DMS153 (cell line): Measurements from ENCODE around the gene CCND1.
"Not testable (repeated sequence)": the region's sequence is repeated elsewhere in the genome, so short reads cannot be mapped to it uniquely, and the experiment has no call there.

Experiments
- DNase-seq: peaks from one replicate; lab custom pipeline; 2025; lab: John Stamatoyannopoulos, UW

The CCND1 gene

DNA sequence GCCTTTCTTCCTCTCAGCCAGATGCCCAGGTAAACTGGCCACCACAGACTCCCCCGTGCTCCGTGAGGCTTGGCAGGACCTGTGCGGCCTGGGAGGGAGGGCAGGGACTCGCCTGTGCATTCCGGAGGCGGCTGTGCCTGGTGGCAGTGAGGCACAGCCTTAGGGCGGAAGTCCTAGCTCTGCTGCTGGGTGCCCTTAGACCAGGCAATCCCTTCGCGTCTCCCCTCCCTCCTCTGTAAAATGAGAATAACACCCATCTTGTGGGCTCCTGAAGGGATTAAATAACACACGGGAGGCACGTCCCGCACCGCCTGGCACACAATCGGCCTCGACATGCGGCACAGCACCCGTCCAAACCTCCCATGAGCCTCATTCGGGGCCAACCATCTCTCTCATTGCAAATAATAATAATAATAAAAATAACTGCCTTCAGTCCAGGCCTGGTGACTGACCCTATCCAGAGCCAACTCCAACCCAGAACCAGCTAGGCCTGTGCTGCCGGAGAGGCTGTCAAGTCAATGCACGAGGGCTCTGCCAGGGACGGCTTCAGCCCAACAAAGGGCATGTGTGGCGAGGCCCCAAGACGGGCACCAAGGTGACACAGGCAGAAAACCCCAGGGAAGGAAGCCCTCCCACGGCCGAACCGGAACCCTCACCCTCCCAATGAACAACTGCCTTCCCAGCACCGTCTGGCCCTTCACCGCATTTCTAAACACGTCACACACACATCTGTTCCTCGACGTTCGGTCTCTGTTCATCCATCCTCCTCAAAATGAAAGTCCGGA, 26.0 kb downstream of the CCND1 start:
- DNase-seq = no peak

DNA sequence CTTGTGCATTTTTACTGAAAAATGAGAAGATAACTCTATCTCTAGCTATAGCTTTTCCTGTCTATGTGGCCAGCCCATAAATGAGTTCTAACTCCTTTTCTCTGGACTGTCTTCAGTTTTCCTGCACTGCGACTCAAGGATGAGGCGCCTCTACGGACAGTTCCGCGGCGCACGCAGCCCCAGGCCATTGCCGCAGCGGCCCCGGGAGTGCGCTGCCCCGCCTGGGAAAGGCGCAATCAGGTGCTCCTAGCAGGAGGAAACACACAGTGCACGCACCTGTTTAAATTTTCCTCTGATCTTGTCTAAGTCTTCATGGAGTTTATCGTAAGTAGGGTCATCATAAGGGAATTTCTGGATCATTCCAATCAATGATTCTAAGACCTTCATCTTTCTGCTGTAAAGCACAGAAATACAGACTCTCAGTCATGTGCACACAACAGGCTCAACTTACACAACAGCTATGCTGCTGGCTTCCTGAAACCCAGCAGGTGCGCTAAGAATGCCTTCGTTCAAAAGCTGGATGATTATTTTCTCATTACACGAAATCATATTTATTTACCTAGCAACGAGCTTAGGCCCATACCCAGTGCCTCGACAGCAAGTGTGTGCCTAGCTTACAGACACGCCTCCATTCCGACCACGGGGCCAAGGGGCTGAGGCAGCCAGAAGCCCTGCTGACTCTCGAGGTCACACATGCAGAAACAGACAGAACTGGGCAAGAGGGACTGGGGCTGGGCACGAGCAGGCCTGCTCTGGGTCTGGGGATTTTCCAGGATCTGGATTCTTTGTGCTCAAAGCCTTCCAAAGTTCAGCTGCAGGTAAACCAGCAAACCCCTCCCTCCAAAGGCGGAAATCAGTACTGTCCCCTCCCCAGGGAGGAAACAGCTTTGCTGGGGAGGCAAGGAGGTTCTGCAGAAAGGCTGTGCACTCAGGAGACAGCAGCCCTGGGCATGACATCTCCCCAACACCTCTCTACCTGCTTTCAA, 27.0 kb downstream of the CCND1 start:
- no peak for DNase-seq

DNA sequence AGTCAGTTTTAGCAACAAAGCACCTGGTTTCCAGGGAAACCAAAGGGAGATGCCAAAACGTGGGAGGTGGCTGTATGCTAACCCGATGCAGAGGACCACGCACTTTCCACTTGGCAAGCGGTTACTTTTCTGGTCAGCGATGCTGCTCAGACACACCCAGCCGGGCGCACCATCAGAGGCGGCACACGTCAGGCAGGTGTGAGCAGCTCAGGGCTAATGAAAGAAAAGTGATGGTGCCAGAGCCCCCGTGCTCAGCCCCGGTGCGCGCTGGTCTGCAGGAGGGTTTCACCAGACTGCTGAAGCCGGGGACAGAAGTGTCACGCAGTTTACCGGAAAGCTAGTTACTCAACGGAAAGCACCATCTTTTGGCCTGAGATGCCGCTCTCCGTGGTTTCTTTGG, 28.5 kb downstream of the CCND1 start:
- no peak for DNase-seq

DNA sequence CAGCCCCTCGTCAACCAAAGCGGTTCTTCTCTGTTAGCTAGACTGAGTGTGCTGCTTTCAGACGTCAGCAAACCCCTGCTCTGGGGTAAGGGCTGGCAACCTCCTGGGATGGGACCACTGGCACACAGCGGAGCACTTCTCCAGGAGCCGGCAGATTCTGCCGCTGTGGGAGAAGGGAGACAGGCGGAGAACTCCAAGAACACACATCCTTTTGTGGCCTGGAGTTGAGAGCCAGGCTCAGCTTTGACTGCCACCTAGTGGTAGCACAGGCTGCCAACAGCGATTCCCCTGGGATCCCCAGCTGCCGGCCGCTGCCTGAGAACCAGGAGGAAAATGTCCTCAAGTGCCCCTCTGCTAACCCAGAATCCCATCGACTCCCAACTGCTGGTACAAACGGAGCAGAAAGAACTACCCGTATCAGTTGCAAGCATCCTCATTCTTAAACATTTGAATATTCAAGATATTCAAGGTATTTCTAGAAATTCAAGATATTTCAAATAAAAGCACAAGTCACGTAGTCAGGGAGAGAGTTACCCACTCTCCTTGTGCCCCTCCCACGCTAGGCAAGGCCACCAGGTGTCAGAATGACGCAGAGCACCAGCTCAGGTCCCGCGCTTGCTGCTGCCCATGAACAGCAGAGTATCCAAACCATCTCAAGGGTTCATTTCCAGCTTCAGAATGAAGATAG, 29.3 kb downstream of the CCND1 start:
- DNase-seq = peak; percentile 69

DNA sequence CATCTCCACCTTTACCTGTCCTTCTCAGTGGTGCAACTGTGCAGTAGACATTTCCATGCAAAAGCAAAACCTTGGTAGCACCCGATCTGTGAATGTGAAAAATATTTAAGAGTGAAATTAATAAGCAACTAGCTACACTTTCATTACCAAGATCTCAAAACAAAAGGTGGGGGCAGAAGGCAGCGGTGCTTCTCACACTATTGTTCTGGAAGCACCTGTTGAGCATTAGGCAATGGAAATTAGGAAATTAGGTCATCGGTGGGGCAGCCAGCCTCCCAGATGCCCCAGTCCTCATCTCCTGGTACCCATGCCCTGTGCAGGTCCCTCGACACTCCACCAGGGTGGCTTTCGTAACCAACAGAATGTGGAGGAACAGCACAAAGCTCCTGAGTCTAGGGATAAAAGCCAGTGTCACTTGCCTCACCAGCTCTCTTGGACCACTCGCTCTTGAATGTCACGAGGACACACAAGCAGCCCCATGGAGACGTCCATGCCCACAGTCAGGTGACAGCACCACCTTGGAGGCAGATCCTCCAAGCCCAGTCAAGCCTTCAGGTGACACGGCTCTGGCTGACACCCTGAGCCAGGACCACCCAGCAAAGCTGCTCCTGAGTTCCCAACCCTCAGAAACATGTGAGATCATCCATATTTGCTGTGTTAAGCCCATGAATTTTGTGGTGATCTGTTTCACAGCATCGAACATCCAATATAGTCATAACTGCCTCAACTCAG, 30.9 kb downstream of the CCND1 start:
- DNase-seq = no peak

DNA sequence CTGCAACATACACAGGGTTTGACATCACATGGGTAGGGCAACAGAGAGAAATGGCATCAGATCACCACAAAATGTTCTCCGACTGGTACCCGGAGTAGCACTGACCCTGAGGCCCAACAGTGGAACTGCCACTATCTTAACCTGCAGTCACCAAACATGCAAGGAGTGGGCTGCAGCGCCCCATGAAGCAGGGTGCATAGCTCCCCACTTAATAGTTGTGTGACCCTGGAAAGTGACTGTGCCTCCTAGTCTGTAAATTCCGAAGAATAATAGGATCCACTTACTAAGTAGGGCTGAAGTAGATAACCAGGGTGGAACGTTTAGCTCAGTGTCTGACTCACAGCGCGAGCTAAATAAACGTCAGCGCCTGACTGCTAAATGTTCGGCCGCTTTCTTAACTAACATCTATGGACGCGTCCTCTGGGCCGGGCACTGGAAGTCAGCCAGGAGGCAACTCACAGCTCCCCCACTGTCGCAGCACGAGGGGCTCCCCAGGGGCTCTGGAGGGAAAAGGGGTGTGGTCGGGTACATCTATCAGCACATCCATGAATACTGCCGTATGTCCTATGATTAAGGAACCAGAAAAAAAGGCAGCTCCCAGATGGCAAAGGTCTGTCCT, 33.4 kb downstream of the CCND1 start:
- DNase-seq = no peak

DNA sequence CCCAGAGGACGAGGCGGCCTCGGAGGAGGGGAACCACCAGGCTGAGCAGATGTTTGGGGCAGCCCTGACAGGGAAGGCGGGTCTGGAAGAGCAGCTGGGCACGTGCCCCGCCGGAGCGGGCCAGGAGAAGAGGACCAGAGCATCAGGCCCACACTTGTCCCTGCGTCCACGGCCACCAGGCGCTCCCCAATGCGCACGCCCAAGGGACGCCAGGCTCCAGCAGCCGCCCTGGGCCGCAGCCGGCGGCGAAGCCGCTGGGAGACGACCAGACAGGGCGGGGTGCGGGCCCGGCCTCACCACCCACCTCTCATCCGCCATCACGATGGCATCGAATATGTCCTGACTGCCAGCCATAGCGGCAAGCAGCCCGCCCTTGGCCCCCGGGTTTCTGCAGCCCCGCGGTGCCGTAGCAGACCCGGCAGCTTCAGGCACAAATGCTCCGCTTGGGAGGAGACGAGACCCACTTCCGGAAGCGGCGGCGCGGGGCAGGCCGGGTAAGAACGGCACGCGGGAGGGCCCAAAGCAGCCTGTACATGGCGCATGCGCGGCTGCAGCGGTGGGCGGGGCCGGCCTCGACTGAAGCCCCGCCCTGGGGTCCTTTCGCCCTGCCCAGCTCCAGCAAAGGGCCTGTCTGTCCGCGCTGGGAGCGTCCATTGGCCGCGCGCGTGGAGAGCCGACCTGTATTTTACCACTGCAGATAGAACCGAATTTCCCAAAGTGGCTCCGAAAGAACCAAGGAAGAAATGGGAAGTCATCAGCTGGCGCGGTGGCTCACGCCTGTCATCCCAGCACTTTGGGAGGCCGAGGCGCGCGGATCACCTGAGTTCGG, 34.1 kb downstream of the CCND1 start, which contains the start of gene LTO1:
Gene LTO1, minus strand, starts transcription at position 468 of the 829 bp plus-strand sequence. Its CDS starts 114 bp downstream, at position 354.
- peak; percentile 79 for DNase-seq

DNA sequence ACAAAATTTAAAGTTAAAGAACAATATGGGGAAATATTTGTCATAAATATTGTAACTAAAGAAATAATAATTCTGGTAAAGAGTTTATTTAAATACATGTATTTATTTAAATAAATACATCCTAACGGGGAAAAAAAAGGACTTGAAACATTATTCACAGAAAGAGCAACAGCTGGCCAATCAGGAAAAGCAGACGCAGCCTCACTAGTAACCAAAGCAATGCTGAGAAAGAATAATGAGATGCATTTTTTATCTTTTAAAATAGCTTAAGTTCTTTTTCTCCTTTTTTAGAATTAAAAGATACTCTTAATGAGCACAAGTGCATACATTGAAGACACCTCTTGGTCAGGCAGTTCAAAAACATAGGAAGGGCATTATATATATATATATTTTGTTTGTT, 36.8 kb downstream of the CCND1 start:
- no peak for DNase-seq

DNA sequence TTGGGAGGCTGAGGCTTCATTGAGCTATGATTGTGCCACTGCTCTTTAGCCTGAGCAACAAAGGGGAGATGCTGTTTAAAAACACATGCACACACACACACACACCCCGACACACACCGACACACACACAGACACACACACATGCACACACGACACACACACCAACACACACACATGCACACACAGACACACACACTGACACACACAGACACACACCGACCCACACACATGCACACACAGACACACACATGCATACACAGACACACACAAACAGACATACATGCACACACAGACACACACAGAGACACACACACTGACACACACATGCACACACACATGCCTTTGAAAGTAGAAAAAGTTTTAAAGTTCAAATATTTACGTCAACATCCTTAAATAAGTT, 39.7 kb downstream of the CCND1 start:
- no peak for DNase-seq

DNA sequence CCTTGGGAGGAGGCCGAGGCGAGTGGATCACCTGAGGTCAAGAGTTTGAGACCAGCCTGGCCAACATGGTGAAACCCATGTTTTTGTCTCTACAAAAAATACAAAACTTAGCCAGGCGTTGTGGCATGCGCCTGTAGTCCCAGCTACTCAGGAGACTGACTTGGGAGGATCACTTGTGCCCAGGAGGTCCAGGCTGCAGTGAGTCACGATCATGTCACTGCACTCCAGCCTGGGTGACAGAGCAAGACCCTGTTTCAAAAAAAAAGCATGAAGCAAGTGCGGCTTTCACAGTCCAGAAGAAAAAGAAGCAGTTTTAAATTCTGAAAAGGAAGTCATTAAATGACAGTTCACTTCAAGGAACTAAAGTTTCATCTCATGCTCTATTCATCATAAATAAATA, 41.3 kb downstream of the CCND1 start:
- no peak for DNase-seq

DNA sequence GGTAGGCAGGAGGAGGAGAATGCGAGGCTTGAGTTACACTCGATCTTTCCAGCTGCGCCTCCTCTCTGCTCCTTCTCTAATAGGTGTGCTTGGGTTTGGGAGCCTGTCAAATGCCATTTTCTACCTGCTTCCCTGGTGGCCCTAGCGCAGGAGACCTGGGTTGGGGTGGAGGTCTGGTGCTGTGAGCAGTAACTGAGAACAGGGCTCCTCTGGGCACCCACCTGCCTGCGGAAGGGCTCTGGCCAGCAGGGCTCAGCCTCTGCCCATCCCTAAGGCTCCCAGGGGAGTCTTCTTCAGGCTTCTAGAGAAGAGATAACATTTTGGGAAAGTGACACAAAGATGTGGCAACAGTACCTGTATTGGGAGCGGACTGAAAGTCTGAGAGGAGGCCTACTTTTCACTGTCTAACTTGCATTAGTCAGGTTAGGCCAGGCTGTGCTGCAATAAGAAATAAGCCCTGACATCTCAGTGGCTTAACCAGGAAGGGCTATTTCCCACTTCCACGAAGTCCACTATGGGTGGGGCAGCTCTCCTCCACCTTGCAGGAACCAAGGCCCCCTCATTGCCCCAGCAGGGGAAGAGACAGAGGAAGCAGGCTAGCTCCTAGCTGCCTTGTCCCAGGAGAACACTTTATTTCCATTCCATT, 41.8 kb downstream of the CCND1 start:
- DNase-seq = no peak

DNA sequence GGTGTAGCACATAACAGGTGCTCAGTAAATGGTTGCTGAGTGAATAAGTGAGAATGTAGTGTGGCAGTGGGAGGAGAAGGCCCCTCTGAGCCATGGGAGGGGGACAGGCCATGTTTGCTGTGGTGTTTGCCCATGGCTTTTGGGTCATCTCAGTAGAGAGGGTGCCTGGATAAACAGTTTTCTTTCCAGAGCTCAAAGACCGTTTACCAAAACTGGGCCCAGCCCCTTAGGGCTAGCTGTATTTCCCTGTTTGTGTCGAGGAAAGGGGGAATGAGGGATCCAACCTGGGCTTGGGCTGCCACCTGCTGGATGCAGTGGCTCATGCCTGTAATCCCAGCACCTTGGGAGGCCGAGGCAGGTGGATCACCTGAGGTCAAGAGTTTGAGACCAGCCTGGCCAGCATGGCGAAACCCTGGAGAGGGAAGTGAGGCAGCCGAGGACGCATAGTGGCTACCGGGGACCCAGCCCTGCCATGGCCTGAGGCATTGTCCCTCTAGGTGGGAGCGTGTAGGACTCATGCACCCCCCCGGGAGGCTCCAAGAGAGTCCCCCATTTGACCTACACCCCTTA, 42.9 kb downstream of the CCND1 start:
- DNase-seq = no peak

DNA sequence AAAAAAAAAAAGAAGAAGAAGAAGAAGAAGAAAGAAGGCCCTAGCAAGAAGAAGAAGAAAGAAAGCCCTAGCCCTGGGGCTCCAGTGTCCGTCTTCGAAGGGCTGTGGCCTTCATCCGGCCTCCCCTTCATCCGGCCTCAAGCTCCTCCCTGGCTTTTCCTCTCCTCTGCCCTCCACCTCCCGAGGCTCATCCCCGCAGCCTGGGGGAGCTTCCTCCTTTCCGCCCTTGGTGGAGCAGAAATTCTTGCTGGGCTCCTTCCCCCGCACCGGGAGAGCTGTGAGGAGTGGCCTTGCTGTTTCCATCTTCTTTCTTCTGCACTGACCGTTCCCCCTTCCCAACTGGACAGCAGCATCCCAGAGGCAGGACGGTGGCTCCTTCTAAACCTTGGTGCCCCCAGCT, 43.7 kb downstream of the CCND1 start:
- no peak for DNase-seq

DNA sequence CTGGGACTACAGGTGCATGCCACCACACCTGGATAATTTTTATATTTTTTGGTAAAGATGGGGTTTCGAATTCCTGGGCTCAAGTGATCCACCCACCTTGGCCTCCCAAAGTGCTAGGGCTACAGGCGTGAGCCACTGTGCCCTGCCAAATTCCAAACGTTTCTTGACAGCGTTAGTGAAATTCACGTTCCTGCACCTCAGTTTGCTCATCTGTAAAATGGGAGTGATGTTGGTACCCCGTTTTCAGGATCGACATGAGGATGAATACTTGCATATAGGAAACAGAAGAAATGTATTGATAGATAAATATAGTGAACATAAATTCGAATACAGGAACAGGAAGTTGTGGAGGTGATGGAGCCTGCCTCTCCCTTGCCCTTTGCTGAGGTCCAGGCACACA, 44.4 kb downstream of the CCND1 start:
- DNase-seq = no peak

DNA sequence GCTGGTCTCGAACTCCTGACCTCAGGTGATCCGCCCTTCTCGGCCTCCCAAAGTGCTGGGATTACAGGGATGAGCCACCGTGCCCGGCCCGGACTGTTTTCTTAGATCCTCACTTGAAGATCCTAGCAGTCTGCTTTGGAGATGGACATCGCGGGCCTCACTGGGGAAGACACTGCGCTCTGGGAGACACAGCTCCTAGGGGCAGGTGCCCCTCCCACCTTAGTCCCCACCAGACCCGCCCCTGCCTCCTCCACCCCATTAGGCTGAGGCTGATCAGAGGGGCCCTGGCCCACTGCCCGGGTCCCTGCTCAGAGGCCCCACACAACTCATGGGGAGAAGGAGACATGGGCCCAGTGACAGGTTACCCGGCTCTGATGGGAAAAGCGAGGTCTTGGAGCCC, 45.5 kb downstream of the CCND1 start:
- DNase-seq = no peak

DNA sequence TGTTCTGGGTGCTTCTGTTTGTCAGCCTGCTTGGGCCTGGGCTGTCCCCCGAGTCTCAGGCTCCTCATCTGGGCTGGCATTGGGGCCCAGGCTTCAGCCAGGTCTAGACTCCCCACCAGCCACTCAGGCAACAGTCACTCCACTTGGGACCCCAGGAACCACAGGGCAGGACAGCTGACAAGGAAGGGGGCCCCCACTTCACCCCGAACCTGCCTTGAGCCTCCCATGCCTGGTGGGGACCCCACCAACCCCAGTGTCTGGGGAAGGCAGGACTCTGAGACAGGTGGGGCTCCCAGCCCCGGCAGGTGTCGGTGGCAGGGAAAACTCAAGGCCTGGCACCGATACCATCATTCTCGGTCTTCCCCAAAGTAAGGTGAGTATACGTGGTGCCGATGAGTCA, 45.9 kb downstream of the CCND1 start:
- no peak for DNase-seq

DNA sequence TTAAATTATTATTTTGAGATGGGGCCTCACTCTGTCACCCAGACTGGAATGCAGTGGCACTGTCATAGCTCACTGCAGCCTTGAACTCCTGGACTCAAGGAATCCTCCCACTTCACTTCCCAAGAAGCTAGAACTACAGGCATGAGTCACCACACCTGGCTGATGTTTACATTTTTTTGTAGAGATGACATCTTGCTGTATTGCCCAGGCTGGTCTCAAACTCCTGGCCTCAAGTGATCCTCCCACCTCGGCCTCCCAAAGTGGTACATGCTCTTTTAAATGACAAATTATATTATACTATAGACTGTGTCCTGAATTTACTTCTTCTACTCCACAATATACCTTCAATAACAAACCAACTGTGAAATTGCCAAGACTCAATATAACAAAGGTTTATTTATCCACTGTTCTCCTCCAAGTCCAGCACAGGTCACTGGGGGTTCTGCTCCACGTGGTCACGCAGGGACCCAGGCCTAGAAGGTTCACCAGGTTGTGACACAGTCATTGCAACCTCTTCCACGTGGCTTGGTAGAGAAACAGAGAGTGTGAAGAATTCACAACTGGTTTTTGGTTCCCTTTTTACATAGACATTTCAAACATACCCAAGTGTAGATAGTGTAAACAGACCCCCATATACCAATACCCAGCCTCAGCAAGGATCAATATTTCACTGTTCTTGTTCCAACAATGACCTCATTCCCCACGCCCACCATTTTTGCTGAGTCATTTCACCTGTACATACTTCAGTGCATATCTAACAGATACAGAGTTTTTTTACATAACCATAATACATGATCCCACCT, 47.2 kb downstream of the CCND1 start:
- DNase-seq = not testable (repeated sequence)

DNA sequence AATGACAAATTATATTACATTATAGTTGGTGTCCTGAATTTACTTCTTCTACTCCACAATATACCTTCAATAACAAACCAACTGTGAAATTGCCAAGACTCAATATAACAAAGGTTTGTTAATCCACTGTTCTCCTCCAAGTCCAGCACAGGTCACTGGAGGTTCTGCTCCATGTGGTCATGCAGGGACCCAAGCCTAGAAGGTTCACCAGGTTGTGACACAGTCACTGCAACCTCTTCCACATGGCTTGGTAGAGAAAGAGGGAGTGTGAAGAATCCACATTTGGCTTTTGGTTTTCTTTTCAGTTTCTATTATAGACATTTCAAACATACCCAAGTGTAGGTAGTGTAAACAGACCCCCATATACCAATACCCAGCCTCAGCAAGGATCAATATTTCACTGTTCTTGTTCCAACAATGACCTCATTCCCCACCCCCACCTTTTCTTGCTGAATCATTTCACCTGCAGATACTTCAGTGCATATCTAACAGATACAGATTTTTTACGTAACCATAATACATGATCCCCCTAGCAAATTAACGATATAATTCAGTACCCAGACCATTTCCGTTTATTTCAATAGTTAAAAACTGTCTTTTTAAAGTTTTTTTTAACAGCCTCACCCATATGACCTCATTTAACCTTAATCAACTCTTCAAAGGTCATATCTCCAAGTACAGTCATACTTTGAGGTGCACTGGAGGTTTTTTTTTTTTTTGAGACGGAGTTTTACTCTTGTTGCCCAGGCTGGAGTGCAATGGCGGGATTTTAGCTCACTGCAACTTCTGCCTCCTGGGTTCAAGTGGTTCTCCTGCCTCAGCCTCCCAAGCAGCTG, 48.7 kb downstream of the CCND1 start:
- DNase-seq = no peak
